Activated gamma-delta T cell treated with Interleukin-2 at 50 U/mL for 16 hours (primary cell): ENCODE data around the gene TMEM30A.
A peak's percentile ranks its signal among the peaks of the same experiment; 100 is the strongest.

ENCODE experiments used
- DNase-seq: peaks from one replicate; pipeline ENCODE4 v3.0.0-alpha.2; 2020

TMEM30A gene

DNA sequence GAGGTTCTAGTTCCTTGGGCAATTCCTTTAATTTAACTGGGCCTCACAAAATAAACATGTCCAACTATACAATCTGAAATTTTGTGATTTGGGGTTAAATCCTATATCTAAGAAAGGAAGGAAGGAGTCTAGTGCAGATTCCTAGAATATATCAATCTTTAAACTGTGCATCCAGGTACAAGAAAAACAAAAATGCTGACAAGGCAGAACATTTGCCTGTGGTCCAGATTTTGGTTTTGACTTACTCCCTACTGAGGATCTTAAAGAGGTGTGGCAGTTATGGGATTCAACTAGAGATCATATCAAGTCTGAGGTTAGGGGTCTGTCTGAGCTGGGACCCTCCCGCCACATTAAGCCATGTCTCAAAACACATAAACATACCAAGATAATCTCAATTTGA lies 23.3 kb downstream of the TMEM30A start:
- no peak for DNase-seq

DNA sequence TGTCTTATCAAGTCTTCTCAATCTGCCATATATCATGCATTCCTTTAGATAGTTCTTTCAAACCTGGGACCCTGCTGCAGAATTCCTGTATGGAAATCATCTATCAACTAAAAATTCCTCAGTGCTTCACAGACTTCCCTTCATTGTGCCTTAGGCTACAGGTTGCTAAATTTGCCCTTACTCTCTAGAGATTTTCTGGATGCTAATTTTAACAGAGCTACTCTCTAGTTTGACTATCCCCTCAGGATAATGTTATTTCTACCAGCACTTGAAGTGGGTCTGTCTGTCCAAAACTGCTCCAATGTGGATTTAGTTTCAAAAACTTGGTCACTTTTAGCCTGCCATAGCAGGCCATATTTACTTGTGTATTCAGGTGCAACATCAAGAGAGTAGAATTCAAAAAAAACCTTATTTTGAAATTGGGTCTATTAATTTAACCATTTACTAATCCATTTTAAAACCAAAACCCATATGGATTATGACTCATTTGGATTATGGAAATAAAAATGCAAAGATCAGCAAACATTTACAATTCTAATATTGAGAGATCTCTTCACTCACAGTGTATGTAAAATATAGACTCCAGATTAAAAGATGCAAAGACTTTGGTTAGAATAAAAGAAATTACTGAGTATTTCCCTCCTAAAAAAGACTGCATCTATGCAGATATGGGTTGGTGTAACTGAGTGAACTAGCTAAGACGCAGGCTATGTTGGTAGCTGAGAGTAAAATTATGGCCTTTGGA lies 27.1 kb downstream of the TMEM30A start:
- no peak for DNase-seq

DNA sequence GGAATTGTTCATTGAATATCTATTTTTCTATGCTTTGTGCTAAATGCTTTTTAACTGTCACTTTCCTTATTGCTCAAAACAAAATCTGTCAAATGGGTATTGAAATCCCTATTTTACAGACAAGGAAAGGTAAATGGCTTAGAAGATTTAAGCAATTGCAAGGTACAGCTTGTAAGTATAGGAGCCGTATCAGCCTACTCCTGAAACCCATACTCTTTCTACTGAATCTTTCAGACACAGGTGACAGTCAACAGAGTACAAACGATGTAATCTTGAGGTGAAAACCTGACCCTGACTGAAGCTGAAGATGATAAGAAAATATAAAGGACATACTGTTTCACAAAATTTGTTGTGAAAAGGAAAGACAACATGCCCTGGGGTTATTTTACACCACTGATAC lies 34.0 kb downstream of the TMEM30A start:
- DNase-seq = no peak

- DNase-seq = no peak
These were observed 34.8 kb downstream of the TMEM30A start for GRCh38 chr6:75249837-75250236.

DNA sequence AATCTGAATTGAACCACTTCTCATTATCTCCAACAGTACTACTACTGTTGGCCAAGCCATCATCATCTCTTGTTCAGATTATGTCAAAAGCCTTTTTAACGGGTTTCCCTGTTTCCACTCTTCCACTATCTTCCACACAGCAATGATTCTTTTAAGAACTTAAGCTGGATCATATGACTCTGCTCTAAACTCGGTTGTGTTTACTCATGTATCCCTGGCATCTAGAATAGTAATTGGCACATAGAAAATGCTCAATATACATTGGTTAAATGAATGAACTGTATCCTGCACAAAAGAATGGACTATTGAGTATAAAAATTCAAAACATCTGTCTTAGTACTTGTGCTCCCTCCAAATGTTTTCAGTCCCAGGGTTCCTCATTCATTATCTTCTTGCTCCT lies 38.2 kb downstream of the TMEM30A start:
- no peak for DNase-seq

GRCh38 chr6:75244063-75244584 lies 40.5 kb downstream of the TMEM30A start:
- DNase-seq = no peak

GRCh38 chr6:75243333-75244062 lies 41.1 kb downstream of the TMEM30A start, which contains the start of gene COX7A2:
Gene COX7A2 (minus strand): TSS chr6:75243801. CDS start chr6:75243734, 67 bp downstream.
- DNase-seq = peak; percentile 81

DNA sequence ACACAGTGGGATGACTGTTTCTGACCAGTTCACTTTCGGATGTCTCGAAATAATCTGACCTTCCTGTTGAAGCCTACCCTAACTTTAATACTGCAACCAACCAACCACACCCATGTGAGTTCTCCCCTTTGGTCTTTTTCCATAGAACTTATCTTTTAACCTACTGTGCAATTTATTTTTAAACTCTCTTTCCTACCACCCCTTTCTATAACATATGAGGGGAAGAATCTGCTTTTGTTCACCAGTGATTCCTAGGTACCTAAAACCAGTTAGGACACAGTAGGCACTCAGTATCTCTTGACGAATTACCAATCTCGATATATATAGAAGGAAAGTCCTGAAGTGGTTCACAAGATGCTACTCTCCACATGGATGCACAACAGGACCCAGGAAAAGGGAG lies 48.0 kb downstream of the TMEM30A start:
- DNase-seq = no peak

- DNase-seq = no peak
These were observed 49.3 kb downstream of the TMEM30A start for GRCh38 chr6:75235271-75235670.

DNA sequence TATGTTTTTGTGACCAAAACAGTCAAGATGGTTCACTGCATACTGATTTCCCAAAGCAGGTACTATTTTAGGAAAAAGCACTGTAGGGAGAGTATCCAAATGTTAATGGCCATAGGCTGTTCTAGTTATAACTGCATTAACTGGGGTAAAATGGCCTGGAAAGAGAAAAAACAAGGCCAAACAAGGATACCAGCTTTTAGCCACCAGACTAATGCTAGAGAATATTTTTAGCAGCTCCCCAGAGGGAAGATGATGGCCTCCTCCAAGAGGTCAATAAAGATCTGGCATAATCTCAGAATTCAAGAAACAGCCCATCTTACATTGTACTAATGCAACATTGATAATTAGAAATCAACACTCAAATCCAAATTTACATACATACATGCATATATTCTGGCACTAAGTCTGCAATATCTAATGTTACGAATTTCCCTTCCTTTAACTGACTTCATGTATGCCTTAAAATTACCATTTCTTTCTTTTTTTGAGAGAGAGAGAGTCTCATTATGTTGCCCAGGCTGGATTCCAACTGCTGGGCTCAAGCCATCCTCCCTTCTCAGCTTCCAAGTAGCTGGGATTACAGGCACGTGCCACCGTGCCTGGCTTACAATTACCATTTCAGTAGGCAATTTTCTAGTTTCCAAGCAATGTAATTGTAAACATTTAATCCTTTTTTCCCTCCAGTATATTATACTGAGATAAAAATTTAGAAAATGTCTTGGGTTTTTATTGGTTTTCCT lies 50.3 kb downstream of the TMEM30A start:
- no peak for DNase-seq

- no peak for DNase-seq
These were observed 51.4 kb downstream of the TMEM30A start for GRCh38 chr6:75233092-75233615.

DNA sequence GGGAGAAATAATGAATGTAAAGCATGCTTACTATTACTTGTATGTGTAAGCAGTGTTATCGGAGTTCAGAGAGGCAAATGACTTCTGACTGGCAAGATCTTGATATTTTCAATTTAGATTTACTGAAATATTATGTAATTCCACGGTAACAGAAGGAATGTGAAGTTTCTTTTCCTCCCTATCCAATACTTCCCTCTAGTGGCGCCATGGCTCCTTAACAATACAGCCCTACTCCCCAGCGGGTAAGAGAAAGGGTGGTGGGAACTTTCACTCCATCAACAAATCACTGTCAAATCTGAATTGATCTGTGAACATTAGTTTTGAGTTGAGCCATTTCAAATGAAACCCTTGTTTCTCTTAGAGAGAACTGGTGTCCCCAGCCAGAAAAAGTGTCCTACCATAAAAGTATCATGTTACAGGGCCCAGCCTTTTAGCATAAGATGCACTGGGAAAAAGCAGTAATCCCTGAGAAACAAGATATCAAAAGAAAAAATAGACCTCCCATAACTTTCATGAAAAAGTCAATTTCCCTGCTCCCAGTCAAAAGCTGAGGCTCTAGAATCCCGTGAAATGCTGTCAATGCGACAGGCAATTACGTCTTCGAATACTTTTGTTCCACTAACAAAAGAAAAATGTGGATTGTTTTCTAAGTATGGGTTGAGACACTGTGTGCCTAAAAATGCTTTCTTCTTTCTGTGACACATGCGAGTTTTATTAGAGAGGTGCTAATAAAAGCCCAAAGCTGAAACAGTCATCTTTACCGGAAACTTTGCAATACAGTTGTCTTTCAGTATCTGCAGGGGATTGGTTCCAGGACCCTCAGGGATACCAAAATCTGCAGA lies 53.9 kb downstream of the TMEM30A start:
- no peak for DNase-seq

DNA sequence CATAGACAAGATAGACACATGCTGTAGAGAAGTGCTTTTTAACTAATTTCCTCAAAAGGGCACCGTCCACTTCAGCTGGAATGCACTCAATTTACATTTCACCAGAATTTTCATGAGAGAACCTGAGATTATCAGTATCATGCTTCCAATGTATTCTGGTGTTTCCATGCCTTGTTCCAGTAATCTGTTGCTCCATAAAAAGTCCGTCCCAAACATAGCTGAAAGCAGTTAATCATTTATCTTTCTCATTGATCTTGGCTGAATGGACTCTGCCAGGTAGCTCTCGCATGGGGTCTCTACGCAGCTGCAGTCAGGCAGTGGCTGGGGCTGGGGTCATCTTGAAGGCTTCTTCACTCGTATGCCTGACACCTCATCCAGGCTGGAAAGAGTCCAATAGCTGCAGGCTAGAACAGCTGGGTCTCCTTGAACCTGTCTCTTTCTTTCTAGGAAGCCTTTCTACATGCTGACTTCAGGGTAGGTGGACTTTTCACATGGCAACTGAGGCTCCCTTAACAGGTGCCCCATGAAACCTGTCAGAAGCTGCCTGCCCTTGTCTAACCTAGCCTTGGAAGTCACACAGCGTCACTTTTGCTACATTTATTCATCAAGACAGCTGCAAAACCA lies 60.2 kb downstream of the TMEM30A start:
- no peak for DNase-seq

DNA sequence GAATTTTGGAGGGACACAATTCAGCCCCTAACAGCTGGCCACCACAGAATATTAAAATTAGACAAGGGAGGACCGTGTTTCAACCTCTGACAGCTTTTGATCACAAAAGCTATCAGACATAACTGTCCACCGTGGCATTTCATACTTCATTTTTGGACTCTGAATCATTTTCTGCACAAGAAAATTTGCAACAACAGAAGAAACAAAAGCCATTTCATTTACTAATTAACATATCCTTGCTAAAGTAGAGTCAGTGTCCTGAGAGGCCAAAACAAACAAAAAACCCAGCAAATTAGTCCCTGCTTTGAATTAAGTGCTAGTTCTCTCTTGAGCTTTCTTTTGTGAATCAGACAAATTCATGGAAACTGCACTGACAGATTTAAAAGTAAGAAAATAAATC lies 61.2 kb downstream of the TMEM30A start:
- no peak for DNase-seq

DNA sequence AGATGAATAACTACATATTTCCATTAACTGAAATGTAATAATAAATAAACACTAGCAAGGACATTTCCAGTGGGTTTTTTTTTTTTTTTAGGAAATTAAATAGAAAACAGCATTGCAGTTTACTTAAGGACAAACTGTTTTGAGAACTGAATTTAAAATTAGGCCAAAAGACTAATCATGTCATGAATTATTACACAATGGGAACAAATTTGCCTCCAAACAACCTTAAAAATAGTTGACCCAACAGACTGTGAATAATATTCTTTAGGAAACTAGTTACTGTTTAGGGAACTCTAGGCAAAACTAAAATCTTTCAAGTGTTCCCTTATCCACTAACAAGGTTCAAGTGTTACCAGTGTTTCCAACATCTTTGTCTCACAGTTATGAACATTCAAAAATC lies 62.3 kb downstream of the TMEM30A start:
- DNase-seq = no peak

DNA sequence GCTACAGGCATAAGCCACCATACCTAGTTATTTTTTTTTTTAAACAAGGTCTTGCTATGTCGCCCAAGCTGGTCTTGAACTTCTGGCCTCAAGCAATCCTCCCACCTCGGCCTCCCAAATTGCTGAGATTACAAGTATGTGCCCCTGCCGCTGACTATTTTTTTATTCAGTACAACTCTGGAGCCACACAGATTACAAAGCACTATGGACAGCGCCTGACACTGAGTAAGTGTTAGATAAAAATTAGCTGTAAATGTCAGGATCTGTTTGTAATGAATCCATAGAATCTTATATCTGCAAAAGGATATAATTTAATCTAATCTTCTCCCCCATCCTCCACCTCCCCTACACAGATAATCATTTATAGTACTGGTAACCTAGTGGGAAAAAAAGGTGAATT lies 63.5 kb downstream of the TMEM30A start:
- DNase-seq = no peak

- no peak for DNase-seq
These were observed 64.2 kb downstream of the TMEM30A start for GRCh38 chr6:75220357-75220756.

DNA sequence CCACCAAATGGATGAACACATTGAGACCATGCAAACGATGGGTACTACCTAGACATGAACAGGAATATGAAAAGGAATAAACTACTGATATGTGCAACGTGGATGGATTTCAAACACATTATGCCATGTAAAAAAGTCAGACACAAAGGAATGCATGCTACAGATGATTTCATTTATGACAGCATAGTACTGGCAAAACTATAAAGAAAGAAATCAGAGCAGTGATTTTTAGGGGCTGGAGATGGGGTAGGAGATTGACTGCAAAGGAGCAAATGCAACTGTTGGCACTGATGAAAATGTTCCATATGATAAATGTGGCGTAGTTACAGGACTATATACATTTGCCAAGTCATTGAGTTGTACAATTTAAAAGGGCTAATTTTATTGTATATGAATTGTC lies 65.3 kb downstream of the TMEM30A start:
- no peak for DNase-seq

GRCh38 chr6:75217193-75217592 lies 67.4 kb downstream of the TMEM30A start:
- no peak for DNase-seq

DNA sequence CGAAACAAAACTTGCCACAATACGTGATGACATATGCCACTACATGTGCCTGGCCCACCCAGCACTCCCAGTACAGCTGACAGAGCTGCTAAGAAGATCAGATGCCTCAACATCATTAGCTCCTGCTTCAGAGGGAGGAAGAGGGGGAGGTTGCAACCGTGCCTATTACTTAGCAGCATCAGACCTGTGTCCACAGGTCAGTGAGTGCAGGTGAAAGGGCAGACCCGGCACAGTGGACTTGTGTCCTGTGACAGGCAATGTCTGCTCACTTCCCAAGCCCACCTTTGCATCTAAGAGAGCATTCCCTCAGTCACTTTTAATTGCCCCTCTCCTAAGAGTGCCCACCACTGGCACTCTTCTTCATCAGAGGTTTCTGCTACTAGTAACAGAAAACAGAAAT lies 69.3 kb downstream of the TMEM30A start:
- DNase-seq = no peak

DNA sequence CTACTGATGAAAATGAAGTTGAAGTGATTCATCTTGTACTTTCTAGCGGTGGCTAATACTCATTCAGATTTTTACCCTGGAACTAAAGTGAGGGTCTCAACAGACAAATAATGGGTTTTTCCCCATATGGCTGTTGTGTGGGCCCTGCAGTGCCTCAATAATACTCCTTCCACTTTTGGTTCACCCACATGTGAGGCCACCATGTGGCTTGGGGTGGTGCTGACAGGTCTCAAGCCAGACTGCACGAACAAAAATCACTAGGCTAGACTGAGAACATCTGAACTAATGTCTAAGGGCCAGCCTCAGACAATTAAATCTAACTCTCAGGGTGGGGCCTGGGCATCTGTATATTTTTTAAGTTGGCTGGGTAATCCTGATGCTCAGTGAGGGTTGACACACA lies 70.9 kb downstream of the TMEM30A start:
- DNase-seq = no peak

DNA sequence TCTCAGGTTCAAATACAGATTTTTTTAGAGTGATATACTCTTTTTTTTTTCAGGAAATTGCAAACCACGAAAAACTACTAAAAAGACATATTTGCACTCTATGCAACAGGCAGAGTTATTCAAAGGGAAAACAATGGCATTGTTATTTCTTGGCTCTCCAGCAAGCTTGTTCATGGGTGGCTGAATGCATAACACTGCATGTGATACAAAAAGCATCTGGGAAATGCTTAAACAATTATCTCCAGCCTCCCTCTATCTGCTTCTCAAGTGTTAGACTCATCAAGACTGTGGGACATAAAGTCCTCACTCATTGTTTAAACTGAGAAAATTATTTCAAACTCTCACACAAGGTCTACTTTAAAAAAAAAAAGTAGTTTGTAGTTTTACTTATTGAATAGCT lies 71.5 kb downstream of the TMEM30A start:
- DNase-seq = no peak
